Anterior cingulate cortex (tissue), 58 donors: ENCODE data around the gene QPCT.
"Not testable (repeated sequence)": the region's sequence is repeated elsewhere in the genome, so short reads cannot be mapped to it uniquely, and the experiment has no call there.

Experiments used
- DNase-seq, 58 donors: peaks; one replicate each; lab custom pipeline; 2025; lab: John Stamatoyannopoulos, UW

Gene QPCT

GRCh38 chr2:37344453-37345361 is at the start of gene QPCT:
QPCT (plus strand) TSS chr2:37344630; CDS start chr2:37344732, 102 bp downstream.
- DNase-seq = peak in 23 of 58 donors; percentile 8 to 45 (median 20)

- not testable (repeated sequence) for DNase-seq
Observed at GRCh38 chr2:37294858-37295257, 49.6 kb upstream of the QPCT start.

GRCh38 chr2:37295469-37296073 is 48.9 kb upstream of the QPCT start:
- no peak for DNase-seq

GRCh38 chr2:37297632-37298031 is 46.8 kb upstream of the QPCT start:
- DNase-seq = no peak

- no peak for DNase-seq
Observed at GRCh38 chr2:37300146-37300545, 44.3 kb upstream of the QPCT start.

- DNase-seq = no peak
Observed at GRCh38 chr2:37300578-37300977, 43.9 kb upstream of the QPCT start.

GRCh38 chr2:37301408-37301807 is 43.0 kb upstream of the QPCT start:
- no peak for DNase-seq

GRCh38 chr2:37302701-37303252 is 41.7 kb upstream of the QPCT start:
- DNase-seq = no peak

- DNase-seq = no peak
Observed at GRCh38 chr2:37306024-37306423, 38.4 kb upstream of the QPCT start.

GRCh38 chr2:37307500-37307899 is 36.9 kb upstream of the QPCT start:
- no peak for DNase-seq

GRCh38 chr2:37315364-37315763 is 29.1 kb upstream of the QPCT start:
- DNase-seq = no peak

- no peak for DNase-seq
Observed at GRCh38 chr2:37316181-37316580, 28.2 kb upstream of the QPCT start.

GRCh38 chr2:37317746-37318145 is 26.7 kb upstream of the QPCT start:
- no peak for DNase-seq

GRCh38 chr2:37318401-37318800 is 26.0 kb upstream of the QPCT start:
- no peak for DNase-seq

- DNase-seq = no peak
Observed at GRCh38 chr2:37319754-37320609, 24.4 kb upstream of the QPCT start.

GRCh38 chr2:37321029-37321682 is 23.3 kb upstream of the QPCT start:
- no peak for DNase-seq

GRCh38 chr2:37322368-37322767 is 22.1 kb upstream of the QPCT start:
- no peak for DNase-seq

- no peak for DNase-seq
Observed at GRCh38 chr2:37323176-37323780, 21.2 kb upstream of the QPCT start.

- DNase-seq = peak in 6 of 58 donors; percentile 2 to 32 (median 26)
Observed at GRCh38 chr2:37323781-37324535, 20.5 kb upstream of the QPCT start.
